AG04450 (cell line): ENCODE measurements around the gene TADA3. TPM values are rescaled to one million over a fixed set of nuclear protein-coding genes. Genes with fewer than 3 reads are reported as not detected.

Source experiments
- CTCF ChIA-PET: fragments of 300-600, 350-600 bp; formaldehyde crosslinking; extraction: SDS; loops from one replicate; lab custom pipeline; 2022; ENCODE audit warnings: antibody characterized with exemption, inconsistent platforms; lab: Charles Lee
- POLR2A ChIA-PET: fragments of 350-600 bp; formaldehyde crosslinking; extraction: SDS; loops from one replicate; lab custom pipeline; 2021; ENCODE audit warnings: antibody characterized with exemption, inconsistent platforms; lab: Yijun Ruan, JAX
- DNase-seq: peaks from one replicate; pipeline ENCODE4 v3.0.0-alpha.2; 2011; ENCODE audit warnings: low read depth, low spot score
- H3K27ac ChIP-seq: one replicate; pipeline ENCODE4 v1.5.1; 2012; ENCODE audit warnings: low read depth, low read length, control low read depth
- H3K27me3 ChIP-seq: one replicate; pipeline ENCODE4 v1.6.0; 2012; ENCODE audit warnings: low read length; ENCODE audit not compliant: control insufficient read depth, insufficient read depth
- H3K4me3 ChIP-seq: 2 replicates; pipeline ENCODE4 v1.5.1; 2011; ENCODE audit warnings: mild to moderate bottlenecking, low read depth, low read length, control low read depth
- H3K9me3 ChIP-seq: 2 replicates; pipeline ENCODE4 v1.5.1; 2012; ENCODE audit warnings: low read length; ENCODE audit not compliant: control insufficient read depth, insufficient read depth
- CTCF ChIP-seq: IDR thresholded peaks from 2 replicates; pipeline ENCODE4 v1.5.1; 2011; ENCODE audit warnings: low read depth, low read length, control low read depth, inconsistent platforms
- polyA plus RNA-seq: library from polyadenylated mRNA; depleted of rRNA; stranded (reverse); fragments of >200 nt; gene quantifications from 2 replicates; pipeline ENCODE4 v1.2.3, GENCODE V29; 2011

TADA3 gene
- polyA plus RNA-seq, 1 experiment = 61.8 TPM

GRCh38 chr3:9810846-9811245 lies 18.6 kb upstream of the TADA3 start:
- CTCF ChIA-PET = no interaction called here
- TF ChIP-seq CTCF = no peak
- H3K9me3 ChIP-seq = no peaks in the 10 kb centered on the region
- H3K27me3 ChIP-seq = no peaks in the 10 kb centered on the region
- POLR2A ChIA-PET = interaction anchor here (1.2 kb wide), 2 partner anchors 18 to 61 kb away, joined by 3 read pairs; partner anchors contain the start of genes ARPC4 and OGG1
- H3K27ac ChIP-seq = no peak overlapping the region
- peak overlapping the region; percentile 55 for H3K4me3 ChIP-seq
- DNase-seq = no peak

- no peak for TF ChIP-seq CTCF
- Histone ChIP-seq H3K27ac (no peak overlapping the region), H3K27me3 (no peaks in the 10 kb centered on the region), H3K9me3 (no peaks in the 10 kb centered on the region), H3K4me3 (peak overlapping the region; percentile 55)
- ChIA-PET CTCF (interaction anchor here (0.6 kb wide), 1 partner anchor 101 kb away, joined by 3 read pairs; no protein-coding TSS in a partner anchor), POLR2A (interaction anchor here (1.2 kb wide), 3 partner anchors 18 to 123 kb away, joined by 3 to 4 read pairs (median 3); partner anchors contain the start of genes ARPC4, CRELD1 and OGG1)
- DNase-seq = no peak
These were observed 18.1 kb upstream of the TADA3 start for GRCh38 chr3:9810433-9810770.

GRCh38 chr3:9809615-9810432 lies 17.6 kb upstream of the TADA3 start, which contains the start of gene TTLL3:
TTLL3 (plus strand) TSS chr3:9810262; CDS start chr3:9810662, 400 bp downstream.
- ChIA-PET POLR2A (interaction anchor here (0.6 to 1.2 kb wide), 4 partner anchors 17 to 125 kb away, joined by 3 to 4 read pairs (median 3); partner anchors contain the start of genes ARPC4, CRELD1 and OGG1), CTCF (interaction anchor here (0.6 kb wide), 1 partner anchor 101 kb away, joined by 3 read pairs; no protein-coding TSS in a partner anchor)
- no peak for DNase-seq
- Histone ChIP-seq H3K4me3 (peak within 1 kb of the TSS; percentile 55), H3K27me3 (no peaks in the 10 kb centered on the region), H3K9me3 (no peaks in the 10 kb centered on the region), H3K27ac (peak within 1 kb of the TSS; percentile 73)
- TF ChIP-seq CTCF = no peak

GRCh38 chr3:9809239-9809614 lies 17.0 kb upstream of the TADA3 start:
- H3K4me3 ChIP-seq = peak overlapping the region; percentile 55
- peak overlapping the region; percentile 73 for H3K27ac ChIP-seq
- POLR2A ChIA-PET = interaction anchor here (0.6 to 1.2 kb wide), 2 partner anchors 124 to 125 kb away, joined by 3 to 4 read pairs; partner anchors contain the start of gene CRELD1
- CTCF ChIA-PET = interaction anchor here (1.4 kb wide), 1 partner anchor 137 kb away, joined by 3 read pairs; no protein-coding TSS in a partner anchor
- H3K9me3 ChIP-seq = no peaks in the 10 kb centered on the region
- TF ChIP-seq CTCF = no peak
- no peak for DNase-seq
- H3K27me3 ChIP-seq = no peaks in the 10 kb centered on the region
